ENCODE data around the gene TEX36. TPM values are rescaled to one million over a fixed set of nuclear protein-coding genes. Genes with fewer than 3 reads are reported as not detected.

Gene TEX36
- total and polyA plus RNA-seq, 7 donors: not detected

DNA sequence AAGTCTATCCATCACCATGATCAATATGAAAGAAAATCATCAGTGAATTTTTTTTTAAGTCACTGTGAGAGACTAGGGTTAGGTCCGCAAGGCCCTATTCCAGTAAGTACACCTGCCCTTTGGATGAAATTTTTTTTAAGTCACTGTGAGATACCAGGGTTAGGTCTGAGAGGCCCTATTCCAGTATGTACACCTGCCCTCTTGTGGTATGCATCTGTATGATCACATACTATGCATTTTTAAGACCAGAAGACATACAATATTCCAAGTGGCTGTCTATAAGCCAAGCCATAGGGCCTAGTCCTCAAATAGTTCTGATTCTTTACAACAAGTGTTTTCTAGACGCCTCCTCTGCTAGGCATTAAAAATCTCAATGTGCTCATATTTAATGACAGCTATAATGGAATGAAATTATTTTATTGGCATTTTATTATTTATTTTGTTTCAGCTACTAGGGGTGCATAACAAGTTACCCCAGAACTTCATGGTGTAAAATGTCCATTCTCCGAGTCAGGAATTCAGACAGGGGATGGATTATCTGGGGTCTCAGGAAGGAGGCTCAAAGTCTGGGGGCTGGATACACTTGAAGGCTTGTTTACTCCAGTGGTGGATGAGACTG lies 53.1 kb downstream of the TEX36 start:
- 87 to 91% (median 88%) methylated on average over 3 of the region's 3 CpGs for WGBS, 3 donors
- no peaks in the 10 kb centered on the region for H3K36me3 ChIP-seq (ENCODE audit: insufficient read depth in 1 of 2, low read depth in 1 of 2)
- DNase-seq (no peak), ATAC-seq (no peak)
- TF ChIP-seq, protein P1, sequence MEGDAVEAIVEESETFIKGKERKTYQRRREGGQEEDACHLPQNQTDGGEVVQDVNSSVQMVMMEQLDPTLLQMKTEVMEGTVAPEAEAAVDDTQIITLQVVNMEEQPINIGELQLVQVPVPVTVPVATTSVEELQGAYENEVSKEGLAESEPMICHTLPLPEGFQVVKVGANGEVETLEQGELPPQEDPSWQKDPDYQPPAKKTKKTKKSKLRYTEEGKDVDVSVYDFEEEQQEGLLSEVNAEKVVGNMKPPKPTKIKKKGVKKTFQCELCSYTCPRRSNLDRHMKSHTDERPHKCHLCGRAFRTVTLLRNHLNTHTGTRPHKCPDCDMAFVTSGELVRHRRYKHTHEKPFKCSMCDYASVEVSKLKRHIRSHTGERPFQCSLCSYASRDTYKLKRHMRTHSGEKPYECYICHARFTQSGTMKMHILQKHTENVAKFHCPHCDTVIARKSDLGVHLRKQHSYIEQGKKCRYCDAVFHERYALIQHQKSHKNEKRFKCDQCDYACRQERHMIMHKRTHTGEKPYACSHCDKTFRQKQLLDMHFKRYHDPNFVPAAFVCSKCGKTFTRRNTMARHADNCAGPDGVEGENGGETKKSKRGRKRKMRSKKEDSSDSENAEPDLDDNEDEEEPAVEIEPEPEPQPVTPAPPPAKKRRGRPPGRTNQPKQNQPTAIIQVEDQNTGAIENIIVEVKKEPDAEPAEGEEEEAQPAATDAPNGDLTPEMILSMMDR (IDR thresholded peaks at IDR 0.05): no peak
- intact Hi-C loops (cut with DNase I): no loop called here
- H3K27ac ChIP-seq: no peak overlapping the region
- H3K4me1 ChIP-seq: no peaks in the 10 kb centered on the region
- no peaks in the 10 kb centered on the region for H3K9me3 ChIP-seq
- peaks cover 0 to 8% (median 6%) of the 10 kb centered on the region in 3 donors for H3K27me3 ChIP-seq (ENCODE audit: insufficient read depth in 3 of 3, low read length in 2 of 3)
- H3K4me3 ChIP-seq: no peak overlapping the region

DNA sequence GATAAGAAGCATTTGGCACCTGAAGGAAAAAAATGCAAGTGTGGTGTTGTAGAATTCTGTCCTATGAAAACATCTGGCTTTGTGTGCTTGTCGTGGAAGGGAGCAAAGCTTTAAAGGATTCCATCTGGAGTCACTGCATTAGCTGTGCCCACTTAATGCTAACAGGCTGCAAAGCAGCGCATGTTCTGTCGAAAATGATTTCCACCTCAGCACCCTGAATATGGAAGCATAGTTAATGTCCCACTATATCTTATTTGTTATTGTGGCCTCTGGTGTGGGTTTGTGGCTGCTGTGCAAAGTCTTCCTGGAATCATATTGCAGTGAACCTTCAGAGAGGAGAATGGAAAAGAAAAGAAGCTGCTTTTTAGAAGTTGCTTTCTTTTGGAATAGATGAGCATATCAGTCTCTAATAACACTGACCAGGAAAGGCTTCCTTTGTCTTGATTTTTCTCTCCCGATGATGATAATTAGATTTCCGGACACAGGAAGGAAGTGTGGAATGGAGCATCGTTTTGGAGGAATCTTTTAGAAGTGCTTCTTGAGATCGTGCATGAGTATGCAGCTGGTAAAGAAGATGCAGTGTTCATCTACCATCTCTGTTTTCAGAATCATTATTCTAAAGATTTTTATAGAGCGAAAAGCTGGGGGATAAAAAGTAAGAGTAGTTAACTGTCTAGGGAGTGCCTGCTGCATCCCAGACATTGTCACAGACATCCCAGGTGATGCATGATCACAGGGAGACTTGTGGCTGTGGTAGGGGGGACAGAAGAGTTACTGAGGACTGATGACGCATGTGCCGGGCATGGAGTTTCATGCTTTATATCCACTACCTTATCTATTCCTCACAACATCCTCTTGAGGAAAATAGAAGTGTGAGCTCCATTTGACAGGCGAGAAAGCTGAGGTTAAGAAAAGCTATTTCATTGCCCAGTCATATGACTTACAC lies 54.6 kb downstream of the TEX36 start:
- Histone ChIP-seq H3K4me1 (no peaks in the 10 kb centered on the region), H3K36me3 (ENCODE audit: insufficient read depth in 1 of 2, low read depth in 1 of 2) (no peaks in the 10 kb centered on the region), H3K9me3 (no peaks in the 10 kb centered on the region), H3K27me3 (ENCODE audit: insufficient read depth in 3 of 3, low read length in 2 of 3) (peaks cover 0 to 9% (median 9%) of the 10 kb centered on the region in 3 donors), H3K27ac (no peak overlapping the region), H3K4me3 (no peak overlapping the region)
- intact Hi-C loops (cut with DNase I): no loop called here
- TF ChIP-seq, protein P1 (IDR thresholded peaks at IDR 0.05): no peak
- WGBS, 3 donors: 58 to 59% (median 58%) methylated on average over 11 of the region's 11 CpGs
- DNase-seq (no peak), ATAC-seq (no peak)

DNA sequence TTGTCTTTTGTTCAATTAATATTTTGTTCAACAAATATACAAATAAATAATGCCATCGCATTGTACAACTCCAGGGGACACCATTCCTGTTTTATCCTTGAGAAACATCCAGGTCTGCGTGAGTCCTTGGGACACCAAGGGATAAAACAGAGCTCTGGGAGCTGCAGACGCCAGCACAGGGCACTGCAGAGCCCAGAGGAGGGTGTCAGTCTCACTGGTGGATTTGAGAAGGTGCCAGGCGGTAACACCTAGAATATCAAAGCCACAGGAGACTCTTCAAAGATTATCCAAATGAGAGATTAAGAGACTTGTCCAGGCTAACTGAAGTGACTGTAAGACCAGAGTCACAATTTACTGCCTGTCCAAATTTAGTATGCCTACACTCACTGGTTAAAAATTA lies 55.3 kb downstream of the TEX36 start:
- no peaks in the 10 kb centered on the region for H3K4me1 ChIP-seq
- ATAC-seq (no peak), DNase-seq (no peak)
- H3K27me3 ChIP-seq (ENCODE audit: insufficient read depth in 3 of 3, low read length in 2 of 3): peaks cover 0 to 11% (median 9%) of the 10 kb centered on the region in 3 donors
- intact Hi-C loops (cut with DNase I): no loop called here
- H3K36me3 ChIP-seq (ENCODE audit: insufficient read depth in 1 of 2, low read depth in 1 of 2): no peaks in the 10 kb centered on the region
- no peak overlapping the region for H3K4me3 ChIP-seq
- H3K27ac ChIP-seq: no peak overlapping the region
- WGBS, 3 donors: 74 to 85% (median 77%) methylated on average over 4 of the region's 4 CpGs
- TF ChIP-seq, protein P1 (IDR thresholded peaks at IDR 0.05): no peak
- H3K9me3 ChIP-seq: no peaks in the 10 kb centered on the region

DNA sequence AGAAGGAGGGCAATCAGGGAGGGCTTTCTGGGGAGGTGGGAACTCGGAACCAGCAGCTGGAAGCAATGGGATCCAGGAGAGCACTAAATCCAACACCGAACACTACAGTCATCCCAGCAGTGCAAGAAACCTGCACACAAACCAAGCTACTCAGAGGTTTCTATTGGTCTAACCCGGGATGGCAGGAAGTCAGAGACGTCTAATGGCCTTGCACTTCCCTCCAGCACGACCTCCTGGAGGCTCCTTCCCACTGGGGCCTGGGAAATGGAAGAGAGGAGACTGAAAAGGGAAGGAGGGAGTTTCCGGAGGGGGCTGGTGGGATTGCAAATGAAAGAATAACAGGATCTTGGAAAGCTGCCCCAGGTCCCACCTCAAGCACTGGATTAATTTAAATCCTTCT lies 56.3 kb downstream of the TEX36 start:
- H3K9me3 ChIP-seq: no peaks in the 10 kb centered on the region
- peaks cover 0 to 15% (median 3%) of the 10 kb centered on the region in 3 donors for H3K27me3 ChIP-seq (ENCODE audit: insufficient read depth in 3 of 3, low read length in 2 of 3)
- no peaks in the 10 kb centered on the region for H3K4me1 ChIP-seq
- TF ChIP-seq, protein P1 (IDR thresholded peaks at IDR 0.05): no peak
- intact Hi-C loops (cut with DNase I): no loop called here
- DNase-seq (no peak), ATAC-seq (no peak)
- WGBS, 3 donors: 34 to 38% (median 36%) methylated on average over 6 of the region's 6 CpGs
- H3K27ac ChIP-seq: no peak overlapping the region
- H3K4me3 ChIP-seq: no peak overlapping the region
- no peaks in the 10 kb centered on the region for H3K36me3 ChIP-seq (ENCODE audit: insufficient read depth in 1 of 2, low read depth in 1 of 2)
